PFSK-1 (cell line): Measurements from ENCODE around the gene DNTT.

ENCODE experiments used
- POLR2AphosphoS5 ChIP-seq: IDR thresholded peaks from 2 replicates; pipeline ENCODE4 v1.6.1; 2012; ENCODE audit warnings: low read depth, mild to moderate bottlenecking, control low read depth, low read length, moderate library complexity
- REST ChIP-seq, 2 experiments: IDR thresholded peaks; 2 replicates each; pipeline versions ENCODE4 v1.6.1 to v1.8.0; 2011 to 2012; ENCODE audit warnings: low read depth in 2 of 2, low read length in 2 of 2, control low read depth in 1 of 2, inconsistent platforms in 1 of 2, mild to moderate bottlenecking in 1 of 2, moderate library complexity in 1 of 2; ENCODE audit not compliant: insufficient read depth in 1 of 2
- SIN3A ChIP-seq: IDR thresholded peaks from 2 replicates; pipeline ENCODE4 v1.6.1; 2012; ENCODE audit warnings: mild to moderate bottlenecking, low read length, moderate library complexity, borderline replicate concordance; ENCODE audit not compliant: insufficient read depth
- TAF1 ChIP-seq: IDR thresholded peaks from 2 replicates; pipeline ENCODE4 v1.6.1; 2012; ENCODE audit warnings: low read length, control low read depth, borderline replicate concordance; ENCODE audit not compliant: insufficient read depth

GRCh38 chr10:96360331-96360730 lies 56.1 kb downstream of the DNTT start:
- TF ChIP-seq POLR2AphosphoS5: no peak
- no peak for TF ChIP-seq TAF1
- no peak for TF ChIP-seq REST (IDR thresholded peaks at IDR 0.05; ENCODE audit: insufficient read depth in 1 of 2, low read depth in 2 of 2, low read length in 2 of 2)
- TF ChIP-seq SIN3A: no peak
